DOHH2 (cell line): Measurements from ENCODE around the gene ARHGDIB.

Experiments
- CTCF ChIP-seq: fragments of 200-600 bp; sonication (generic); IDR thresholded peaks from one replicate; pipeline ENCODE4 v1.5.1; 2014; ENCODE audit warnings: antibody characterized with exemption, mild to moderate bottlenecking, low read depth, low read length; ENCODE audit not compliant: poor library complexity, severe bottlenecking
- EZH2phosphoT487 ChIP-seq: fragments of 200-600 bp; sonication (generic); IDR thresholded peaks from 2 replicates; pipeline ENCODE4 v1.6.1; 2017; ENCODE audit warnings: borderline replicate concordance, mild to moderate bottlenecking, antibody characterized with exemption, low read length, moderate library complexity, mixed read lengths

- no peak for TF ChIP-seq CTCF
- no peak for TF ChIP-seq EZH2phosphoT487
Measured at GRCh38 chr12:14913381-14913781, 48.0 kb downstream of the ARHGDIB start.
